HG02798 (cell line): ENCODE results near the gene HERC4.
A peak's percentile ranks its signal among the peaks of the same experiment; 100 is the strongest.

ENCODE experiments used
- ATAC-seq: cut with Tn5 transposase; IDR thresholded peaks from one replicate; pipeline ENCODE4 v1.9.1; 2021; ENCODE audit warnings: mild to moderate bottlenecking; ENCODE audit not compliant: unreplicated experiment, poor library complexity

HERC4 gene

GRCh38 chr10:68074775-68075549, at the start of gene HERC4:
TSS of gene HERC4 (minus strand) at chr10:68075283. CDS start at chr10:68073108, 2,175 bp downstream.
- peak; percentile 89 for ATAC-seq

DNA sequence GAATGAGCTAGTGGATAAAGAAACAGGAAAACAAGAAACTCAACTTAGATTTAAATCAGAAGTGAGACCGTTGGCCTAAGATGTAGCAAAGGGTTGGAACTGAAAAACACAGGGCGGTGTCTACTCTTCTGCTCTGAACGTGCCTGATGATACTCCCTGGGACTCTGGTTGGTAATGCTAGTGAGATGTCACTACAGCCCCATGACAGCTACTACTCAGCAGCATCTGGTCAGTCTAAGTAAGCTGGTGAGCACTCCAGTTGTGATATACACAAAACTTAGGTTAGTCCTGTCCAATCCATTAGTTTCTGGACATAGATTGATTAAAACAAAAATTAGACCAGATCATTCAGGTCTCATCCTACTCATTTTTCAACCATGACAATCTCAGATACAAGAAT, 49.6 kb upstream of the HERC4 start:
- ATAC-seq = no peak

DNA sequence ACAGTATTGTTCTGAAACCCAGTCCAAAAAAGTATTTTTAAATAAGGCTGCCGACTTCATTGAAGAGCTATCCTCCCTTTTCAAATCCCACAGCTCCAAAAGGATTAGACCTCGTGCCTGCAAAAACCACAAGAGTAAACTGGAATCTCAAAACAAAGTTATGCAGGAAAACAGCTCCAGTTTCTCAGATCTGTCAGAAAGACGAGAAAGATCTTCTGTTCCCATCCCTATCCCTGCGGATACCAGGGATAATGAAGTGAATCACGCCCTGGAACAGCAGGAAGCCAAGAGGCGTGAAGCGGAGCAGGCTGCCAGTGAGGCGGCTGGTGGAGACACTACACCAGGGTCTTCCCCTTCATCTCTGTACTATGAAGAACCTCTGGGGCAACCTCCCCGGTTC, 46.8 kb upstream of the HERC4 start:
- no peak for ATAC-seq

- ATAC-seq = no peak
Observed at GRCh38 chr10:68121020-68121743, 46.1 kb upstream of the HERC4 start.

DNA sequence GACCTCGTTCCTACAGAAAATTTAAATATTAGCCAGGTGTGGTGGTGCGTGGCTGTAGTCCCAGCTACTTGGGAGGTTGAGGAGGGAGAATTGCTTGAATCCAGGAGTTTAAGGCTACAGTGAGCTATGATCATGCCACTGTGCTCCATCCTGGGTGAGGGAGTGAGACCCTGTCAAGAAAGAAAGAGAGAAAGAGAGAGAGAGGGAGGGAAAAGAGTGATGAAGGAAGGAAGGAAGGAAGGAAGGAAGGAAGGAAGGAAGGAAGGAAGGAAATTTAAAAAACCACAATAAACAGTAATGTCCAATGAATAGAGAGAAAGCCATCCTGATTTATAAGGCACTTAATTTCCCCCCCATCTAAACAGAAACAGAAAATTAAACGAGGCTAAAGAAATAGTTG, 43.6 kb upstream of the HERC4 start:
- ATAC-seq = no peak

GRCh38 chr10:68112837-68113236, 37.8 kb upstream of the HERC4 start:
- no peak for ATAC-seq

- no peak for ATAC-seq
Observed at GRCh38 chr10:68111584-68111983, 36.5 kb upstream of the HERC4 start.

- ATAC-seq = no peak
Observed at GRCh38 chr10:68110027-68110426, 34.9 kb upstream of the HERC4 start.

GRCh38 chr10:68109331-68109730, 34.2 kb upstream of the HERC4 start, which contains the start of gene MYPN:
TSS of gene MYPN (plus strand) at chr10:68109488. CDS start at chr10:68121439, 11,951 bp downstream.
- no peak for ATAC-seq

- no peak for ATAC-seq
Observed at GRCh38 chr10:68108653-68109052, 33.6 kb upstream of the HERC4 start.

DNA sequence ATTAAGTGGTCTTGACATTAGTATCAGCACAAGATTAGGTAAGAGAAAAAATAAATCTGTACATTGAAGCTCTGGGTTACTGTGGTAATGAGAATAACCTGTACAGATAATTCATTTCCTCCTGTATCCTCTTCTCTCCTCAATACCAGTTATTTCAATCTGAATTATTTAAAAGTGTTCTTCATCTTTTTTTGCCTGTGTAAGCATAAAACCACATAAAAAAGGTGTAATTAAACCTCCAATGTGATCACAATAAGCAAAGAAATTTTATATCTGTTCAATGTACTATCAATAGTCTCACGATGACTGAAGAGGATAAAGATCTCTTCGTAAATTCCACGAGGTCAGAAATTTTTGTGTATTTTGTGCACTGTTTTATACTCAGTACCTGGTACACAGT, 33.0 kb upstream of the HERC4 start:
- no peak for ATAC-seq

GRCh38 chr10:68107651-68108050, 32.6 kb upstream of the HERC4 start:
- ATAC-seq = no peak

DNA sequence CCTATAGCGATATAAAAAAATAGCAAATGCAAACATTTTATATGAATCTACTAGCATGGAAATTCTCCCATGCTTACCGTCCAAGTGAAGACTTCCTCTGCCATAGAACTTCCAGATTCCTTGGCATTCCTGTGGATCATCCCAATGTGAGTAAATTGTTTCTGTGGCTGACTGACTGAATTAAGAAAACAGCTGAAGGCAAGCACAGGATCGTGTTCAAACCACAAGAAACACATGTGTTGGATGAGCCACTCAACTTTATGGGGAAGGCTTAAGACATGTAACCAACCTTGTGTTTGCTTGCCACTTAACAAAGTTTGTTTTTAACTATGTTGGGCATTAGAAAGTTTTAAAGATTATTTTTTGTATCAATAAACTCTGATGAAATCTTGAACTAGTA, 31.6 kb upstream of the HERC4 start:
- ATAC-seq = no peak

- no peak for ATAC-seq
Observed at GRCh38 chr10:68105820-68106219, 30.7 kb upstream of the HERC4 start.

- no peak for ATAC-seq
Observed at GRCh38 chr10:68103901-68104300, 28.8 kb upstream of the HERC4 start.

DNA sequence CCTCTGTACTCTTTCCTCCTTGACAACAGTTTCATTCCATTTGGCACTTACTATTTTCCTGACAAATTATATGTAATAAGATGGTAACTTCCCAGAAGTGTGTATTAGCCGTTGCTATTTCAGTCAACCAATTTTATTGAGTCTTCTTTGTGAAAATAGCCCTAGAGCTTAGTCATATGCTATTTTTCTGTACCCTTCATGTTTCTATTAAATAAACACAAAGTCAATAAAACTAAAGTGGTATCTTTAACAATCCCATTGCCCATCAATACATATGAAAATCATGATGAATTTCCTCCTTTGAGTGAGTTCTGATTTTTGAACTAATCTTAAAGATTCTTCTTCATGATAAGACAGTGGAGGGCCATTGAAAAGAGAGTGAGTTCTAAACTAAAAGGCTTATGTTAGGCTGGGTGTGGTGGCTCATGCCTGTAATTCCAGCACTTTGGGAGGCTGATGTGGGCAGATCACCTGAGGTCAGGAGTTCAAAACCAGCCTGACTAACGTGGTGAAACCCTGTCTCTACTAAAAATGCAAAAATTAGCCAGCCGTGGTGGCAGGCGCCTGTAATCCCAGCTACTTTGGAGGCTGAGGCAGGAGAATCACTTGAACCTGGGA, 28.3 kb upstream of the HERC4 start:
- no peak for ATAC-seq

GRCh38 chr10:68101066-68101465, 26.0 kb upstream of the HERC4 start:
- no peak for ATAC-seq

- ATAC-seq = no peak
Observed at GRCh38 chr10:68099736-68100135, 24.7 kb upstream of the HERC4 start.

DNA sequence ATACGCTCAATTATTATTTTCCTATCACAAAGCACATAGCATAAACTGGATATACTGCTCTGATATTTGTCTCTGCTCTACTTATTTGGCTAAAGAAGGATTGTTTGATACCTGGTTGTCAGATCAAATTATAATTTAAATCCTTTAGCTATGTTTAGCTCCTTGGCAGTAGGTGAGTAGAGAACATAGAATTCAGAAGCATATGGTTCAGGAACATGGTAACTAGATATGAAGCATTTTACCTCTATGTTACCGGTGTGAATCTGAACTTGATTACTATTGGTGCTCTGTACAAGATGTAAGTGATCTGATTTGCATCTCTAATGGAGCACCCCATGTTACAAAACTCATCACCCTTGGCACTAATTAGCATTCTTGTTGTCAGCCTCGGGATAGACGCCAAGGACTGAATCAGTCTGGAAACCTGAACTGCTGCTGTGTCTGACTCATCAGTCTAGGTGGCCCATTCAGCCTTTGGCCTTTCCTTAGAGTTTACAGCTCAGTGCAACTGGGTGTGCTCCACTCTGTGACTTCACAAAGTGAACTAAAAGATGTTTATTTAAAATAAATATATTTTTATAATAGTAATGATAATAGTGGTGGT, 21.9 kb upstream of the HERC4 start:
- no peak for ATAC-seq

GRCh38 chr10:68095153-68095552, 20.1 kb upstream of the HERC4 start:
- no peak for ATAC-seq

DNA sequence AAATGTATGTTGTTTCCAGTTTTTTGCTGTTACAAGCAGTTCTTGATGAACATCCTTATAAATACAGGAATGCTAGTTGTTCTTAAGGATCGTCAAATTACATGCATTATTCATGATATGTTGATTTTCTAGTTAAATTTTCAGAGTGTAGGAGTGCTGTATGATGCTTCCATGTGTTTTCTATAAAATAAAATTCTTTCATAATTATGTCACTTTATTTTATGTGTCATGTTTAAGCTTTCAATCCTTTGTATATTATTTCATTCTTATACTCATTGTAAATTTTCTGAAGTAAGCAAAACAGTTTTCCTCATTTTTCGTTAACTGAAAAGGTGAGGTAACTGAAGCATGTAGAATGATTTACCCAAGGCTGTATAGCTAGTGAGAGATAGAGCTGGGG, 17.4 kb upstream of the HERC4 start:
- no peak for ATAC-seq
